HepG2 (cell line): Measurements from ENCODE around the gene KANK3. TPM values are rescaled to one million over a fixed set of nuclear protein-coding genes. Genes with fewer than 3 reads are reported as not detected.
"Not testable (repeated sequence)": the region's sequence is repeated elsewhere in the genome, so short reads cannot be mapped to it uniquely, and the experiment has no call there.

ENCODE experiments used
- ATAC-seq: fragments of 200-7000 bp; cut with Tn5 transposase; 3 replicates; pipeline ENCODE4 v1.9.1; 2020; ENCODE audit warnings: mild to moderate bottlenecking, moderate library complexity
- BruUV-seq: library from RNA; stranded (reverse); fragments of 400-500 nt; replicated peaks from 2 replicates; lab custom pipeline; 2021; lab: Mats Ljungman, UMichigan
- CTCF ChIA-PET: fragments of 300-600 bp; formaldehyde crosslinking; extraction: SDS; loops from one replicate; lab custom pipeline; 2021; ENCODE audit warnings: low total read pairs, inconsistent platforms, low intra/inter-chr PET ratio; lab: Yijun Ruan, JAX
- POLR2A ChIA-PET: fragments of 350-600 bp; sonication (Branson Sonifier 250); formaldehyde crosslinking; loops from one replicate; lab custom pipeline; 2020; ENCODE audit warnings: antibody characterized with exemption, inconsistent platforms; lab: Yijun Ruan, JAX
- DNase-seq: peaks from one replicate; pipeline ENCODE4 v3.0.0-alpha.2; 2015; ENCODE audit warnings: low spot score
- FAIRE-seq: peaks from 3 replicates; lab custom pipeline; 2011; peaks lifted over from hg19 to GRCh38; lab: Jason Lieb, UNC
- H2AFZ ChIP-seq: one replicate; pipeline ENCODE4 v1.6.1; 2011; ENCODE audit warnings: low read length, inconsistent platforms
- H3K27ac ChIP-seq: fragments of 300-600 bp; 3 replicates; pipeline ENCODE4 v1.8.0; 2011; ENCODE audit warnings: mixed run types, mild to moderate bottlenecking, mixed read lengths, low read length, inconsistent platforms; ENCODE audit not compliant: insufficient read depth; ENCODE audit errors: extremely low read length
- H3K27me3 ChIP-seq, 2 experiments: fragments of 200-600 bp in 1 of 2; 2 replicates in 1 of 2; 3 replicates in 1 of 2; pipeline versions ENCODE4 v1.6.0 to v1.8.0; 2011; ENCODE audit warnings: low read length in 2 of 2, mild to moderate bottlenecking in 2 of 2, moderate library complexity in 2 of 2, inconsistent platforms in 1 of 2; ENCODE audit not compliant: insufficient read depth in 2 of 2, control insufficient read depth in 1 of 2
- H3K36me3 ChIP-seq, 2 experiments: fragments of 200-600 bp in 1 of 2; replicated peaks in 1 of 2; 2 replicates in 1 of 2; 3 replicates in 1 of 2; pipeline versions ENCODE4 v1.5.1 to v1.8.0; 2011; ENCODE audit warnings: low read length in 2 of 2, inconsistent platforms in 1 of 2; ENCODE audit not compliant: insufficient read depth in 2 of 2, control insufficient read depth in 1 of 2
- H3K4me1 ChIP-seq: 2 replicates; pipeline ENCODE4 v1.5.1; 2012; ENCODE audit warnings: low read length, inconsistent platforms; ENCODE audit not compliant: insufficient read depth
- H3K4me2 ChIP-seq: 2 replicates; pipeline ENCODE4 v1.6.0; 2011; ENCODE audit warnings: low read depth, low read length, inconsistent platforms
- H3K4me3 ChIP-seq, 3 experiments: fragments of 200-600 bp in 1 of 3; sonication (generic), shearing (Covaris generic) in 1 of 3; replicated peaks in 1 of 3; 2 replicates each; pipeline ENCODE4 v1.5.1; 2011 to 2016; ENCODE audit warnings: low read length in 3 of 3, inconsistent platforms in 2 of 3, low read depth in 2 of 3, mild to moderate bottlenecking in 2 of 3, control low read depth in 1 of 3, mixed read lengths in 1 of 3; ENCODE audit not compliant: insufficient read depth in 1 of 3
- H3K79me2 ChIP-seq: one replicate; pipeline ENCODE4 v1.6.1; 2011; ENCODE audit warnings: low read length, inconsistent platforms; ENCODE audit not compliant: insufficient read depth
- H3K9ac ChIP-seq: 2 replicates; pipeline ENCODE4 v1.6.0; 2011; ENCODE audit warnings: mild to moderate bottlenecking, low read depth, low read length, inconsistent platforms; ENCODE audit not compliant: insufficient read depth
- H3K9me3 ChIP-seq: 2 replicates; pipeline ENCODE4 v1.5.1; 2012; ENCODE audit warnings: mild to moderate bottlenecking, low read length
- H4K20me1 ChIP-seq: 2 replicates; pipeline ENCODE4 v1.6.0; 2011; ENCODE audit warnings: inconsistent platforms, mild to moderate bottlenecking, low read length, moderate library complexity; ENCODE audit not compliant: insufficient read depth
- CSRNP1 ChIP-seq: sonication (generic); formaldehyde crosslinking; IDR thresholded peaks from 2 replicates; pipeline ENCODE4 v1.8.1; 2023; ENCODE audit warnings: mild to moderate bottlenecking, missing genetic modification reagents
- ELF1 ChIP-seq: sonication (generic); formaldehyde crosslinking; IDR thresholded peaks from 2 replicates; pipeline ENCODE4 v1.4.0; 2020; ENCODE audit warnings: missing genetic modification reagents
- GLI4 ChIP-seq: sonication (generic); formaldehyde crosslinking; IDR thresholded peaks from 2 replicates; pipeline ENCODE4 v1.5.1; 2020; ENCODE audit warnings: missing genetic modification reagents, mild to moderate bottlenecking, moderate library complexity, borderline replicate concordance
- HOXA3 ChIP-seq: sonication (generic); formaldehyde crosslinking; IDR thresholded peaks from 2 replicates; pipeline ENCODE4 v1.5.0; 2020; ENCODE audit warnings: missing genetic modification reagents
- NKX3-1 ChIP-seq: sonication (generic); formaldehyde crosslinking; IDR thresholded peaks from 2 replicates; pipeline ENCODE4 v1.5.0; 2020; ENCODE audit warnings: missing genetic modification reagents
- SCMH1 ChIP-seq: sonication (generic); formaldehyde crosslinking; IDR thresholded peaks from 2 replicates; pipeline ENCODE4 v1.9.0; 2021; ENCODE audit warnings: missing genetic modification reagents, mild to moderate bottlenecking, borderline replicate concordance
- ZBTB49 ChIP-seq: sonication (generic); formaldehyde crosslinking; IDR thresholded peaks from 2 replicates; pipeline ENCODE4 v1.4.0; 2020; ENCODE audit warnings: missing genetic modification reagents, borderline replicate concordance
- WGBS: methylation state at CpG from one replicate; pipeline ENCODE4 v1.1.6; 2017; ENCODE audit warnings: low lambda C conversion rate; 5-methylcytosine and 5-hydroxymethylcytosine counted together
- in situ Hi-C: cut with HindIII; loops from 2 replicates; pipeline ENCODE4 v1.10.0; 2017; ENCODE audit warnings: low pct_unique_long_range_greater_than_20kb; ENCODE audit not compliant: extremely low pct_ligation_motif_present
- intact Hi-C: fragments of 100-400 bp; cut with micrococcal nuclease; formaldehyde crosslinking; loops from one replicate; pipeline ENCODE4 v1.10.0; 2022; ENCODE audit not compliant: unreplicated experiment
- polyA plus RNA-seq, 8 experiments: library from polyadenylated mRNA; depleted of rRNA in 3 of 8; stranded (reverse) in 7 of 8; unstranded in 1 of 8; fragments of >200 nt; fragmentation: Illumina TruSeq in 4 of 8; extraction: Trizol in 4 of 8; gene quantifications; 2 replicates each; pipeline versions ENCODE4 v1.2.1 to v1.2.3, GENCODE V29; 2011 to 2016; ENCODE audit warnings: low read depth in 4 of 8, missing spikeins in 1 of 8, mixed read lengths in 1 of 8; ENCODE audit not compliant: insufficient read depth in 1 of 8
- total RNA-seq, 5 experiments: library from RNA; depleted of rRNA; stranded (reverse); fragments of >200 nt; fragmentation: Illumina TruSeq; extraction: Trizol; gene quantifications; 2 replicates each; pipeline ENCODE4 v1.2.3, GENCODE V29; 2016; ENCODE audit warnings: low read depth in 1 of 5

Gene KANK3
- total and polyA plus RNA-seq, 2 of the 13 experiments (the other 11 are each of a cell fraction or from before 2014, with no cell fraction given): 0.15 to 0.20 TPM

GRCh38 chr19:8302357-8302691, 40.7 kb downstream of the KANK3 start:
- WGBS: 98% methylated on average over 5 of the region's 11 CpGs
- Histone ChIP-seq H3K79me2 (peaks cover 12% of the 10 kb centered on the region), H4K20me1 (no peaks in the 10 kb centered on the region), H3K4me1 (peaks cover 23% of the 10 kb centered on the region), H3K27ac (no peak overlapping the region), H2AFZ (no peak overlapping the region), H3K9ac (no peak overlapping the region), H3K27me3 (no peaks in the 10 kb centered on the region), H3K4me2 (no peak overlapping the region), H3K4me3 (no peak overlapping the region), H3K9me3 (no peaks in the 10 kb centered on the region), H3K36me3 (peaks cover 8 to 22% of the 10 kb centered on the region in 2 experiments; a peak in 4 of 5 replicates)
- DNase-seq (no peak), FAIRE-seq (no peak), ATAC-seq (no peak)
- in situ Hi-C loops (no loop called here), intact Hi-C loops (no loop called here)
- TF ChIP-seq ZBTB49: no peak
- TF ChIP-seq ELF1: no peak
- no peak for TF ChIP-seq HOXA3 (CRISPR knock-in tag)
- no peak for TF ChIP-seq CSRNP1 (CRISPR knock-in tag)
- TF ChIP-seq GLI4 (CRISPR knock-in tag): no peak
- TF ChIP-seq SCMH1 (CRISPR knock-in tag): no peak
- no peak for TF ChIP-seq NKX3-1
- BruUV-seq: no TSS peak
- ChIA-PET POLR2A (interaction anchor here (1.8 kb wide), 1 partner anchor 19 kb away, joined by 4 read pairs; the partner anchor contains the start of genes NDUFA7 and RPS28), CTCF (no interaction called here)

- WGBS: no CpG with 5 or more reads among the region's 9 CpGs
- DNase-seq, H3K36me3 ChIP-seq, H3K27ac ChIP-seq, H3K79me2 ChIP-seq, H3K9ac ChIP-seq, H4K20me1 ChIP-seq, FAIRE-seq, intact Hi-C loops, in situ Hi-C loops, BruUV-seq, H2AFZ ChIP-seq, H3K27me3 ChIP-seq, POLR2A ChIA-PET, H3K4me3 ChIP-seq, H3K4me2 ChIP-seq, CTCF ChIA-PET, H3K4me1 ChIP-seq, H3K9me3 ChIP-seq: not testable (repeated sequence)
- peak; percentile 78 for ATAC-seq
These were observed 51.7 kb downstream of the KANK3 start for GRCh38 chr19:8291337-8291736.

- H3K4me3 ChIP-seq, DNase-seq, H3K27me3 ChIP-seq, H3K9ac ChIP-seq, H3K4me2 ChIP-seq, H3K27ac ChIP-seq, H3K4me1 ChIP-seq, in situ Hi-C loops, POLR2A ChIA-PET, intact Hi-C loops, BruUV-seq, H4K20me1 ChIP-seq, CTCF ChIA-PET, H3K36me3 ChIP-seq, H3K79me2 ChIP-seq, H3K9me3 ChIP-seq, H2AFZ ChIP-seq: not testable (repeated sequence)
- peak; percentile 81 for ATAC-seq
- peak; percentile 74 for FAIRE-seq
- WGBS: no CpG with 5 or more reads among the region's 9 CpGs
These were observed 66.6 kb downstream of the KANK3 start for GRCh38 chr19:8276508-8276907.
